HL-60 (cell line): ENCODE data around the gene MYCN.
"Not testable (repeated sequence)": the region's sequence is repeated elsewhere in the genome, so short reads cannot be mapped to it uniquely, and the experiment has no call there.

Source experiments
- DNase-seq, 2 experiments: peaks; one replicate each; pipeline ENCODE4 v3.0.0-alpha.2; 2010 to 2020; ENCODE audit warnings: low read depth in 1 of 2, low spot score in 1 of 2
- H3K27ac ChIP-seq: fragments of 250-450 bp; sonication (Bioruptor Pico); replicated peaks from 2 replicates; pipeline ENCODE4 v1.5.1; 2020; ENCODE audit warnings: mild to moderate bottlenecking, moderate library complexity
- H3K27me3 ChIP-seq: fragments of 250-450 bp; sonication (Bioruptor Pico); 2 replicates; pipeline ENCODE4 v1.5.1; 2021; ENCODE audit warnings: mild to moderate bottlenecking, moderate library complexity; ENCODE audit not compliant: insufficient read depth, poor library complexity, severe bottlenecking
- H3K4me3 ChIP-seq: replicated peaks from 2 replicates; pipeline ENCODE4 v1.5.1; 2011; ENCODE audit warnings: mild to moderate bottlenecking, control low read depth, low read length; ENCODE audit not compliant: insufficient read depth
- CTCF ChIP-seq: IDR thresholded peaks from one replicate; pipeline ENCODE4 v1.5.1; 2011; ENCODE audit warnings: low read length, control low read depth, inconsistent platforms; ENCODE audit not compliant: insufficient read depth
- GABPA ChIP-seq: IDR thresholded peaks from 2 replicates; pipeline ENCODE4 v1.6.1; 2012; ENCODE audit warnings: low read depth
- POLR2AphosphoS5 ChIP-seq: IDR thresholded peaks from 2 replicates; pipeline ENCODE4 v1.6.1; 2012; ENCODE audit warnings: low read depth
- REST ChIP-seq: IDR thresholded peaks from 2 replicates; pipeline ENCODE4 v1.6.1; 2012; ENCODE audit warnings: low read depth; ENCODE audit not compliant: insufficient replicate concordance
- SPI1 ChIP-seq: IDR thresholded peaks from 2 replicates; pipeline ENCODE4 v1.6.1; 2012; ENCODE audit warnings: low read depth, mild to moderate bottlenecking, borderline replicate concordance

MYCN gene

GRCh38 chr2:15901808-15902130, 38.6 kb upstream of the MYCN start:
- Histone ChIP-seq H3K27me3 (no peaks in the 10 kb centered on the region), H3K27ac (no peak overlapping the region), H3K4me3 (no peak overlapping the region)
- no peak for DNase-seq
- TF ChIP-seq REST (no peak), CTCF (no peak), POLR2AphosphoS5 (no peak), GABPA (no peak), SPI1 (no peak)

- DNase-seq, H3K27ac ChIP-seq, H3K4me3 ChIP-seq, H3K27me3 ChIP-seq: not testable (repeated sequence)
Observed at GRCh38 chr2:15903910-15904309, 36.4 kb upstream of the MYCN start.

- no peak overlapping the region for H3K4me3 ChIP-seq
- no peak overlapping the region for H3K27ac ChIP-seq
- TF ChIP-seq SPI1 (no peak), REST (no peak), POLR2AphosphoS5 (no peak), GABPA (no peak), CTCF (no peak)
- no peaks in the 10 kb centered on the region for H3K27me3 ChIP-seq
- no peak for DNase-seq
Observed at GRCh38 chr2:15905267-15905645, 35.1 kb upstream of the MYCN start.

GRCh38 chr2:15905986-15906491, 34.3 kb upstream of the MYCN start:
- H3K4me3 ChIP-seq = no peak overlapping the region
- H3K27ac ChIP-seq = no peak overlapping the region
- no peak for DNase-seq
- TF ChIP-seq GABPA = no peak
- TF ChIP-seq SPI1 = no peak
- TF ChIP-seq CTCF = no peak
- TF ChIP-seq POLR2AphosphoS5 = no peak
- no peak for TF ChIP-seq REST
- H3K27me3 ChIP-seq = no peaks in the 10 kb centered on the region
